Measurements from ENCODE around the gene SCAF4. TPM values are rescaled to one million over a fixed set of nuclear protein-coding genes. Genes with fewer than 3 reads are reported as not detected.

Gene SCAF4
- total and polyA plus RNA-seq, 9 of the 15 experiments (the other 6 are each of a cell fraction or from before 2014, with no cell fraction given) = 2.3 to 55.7 (median 17.2) TPM

DNA sequence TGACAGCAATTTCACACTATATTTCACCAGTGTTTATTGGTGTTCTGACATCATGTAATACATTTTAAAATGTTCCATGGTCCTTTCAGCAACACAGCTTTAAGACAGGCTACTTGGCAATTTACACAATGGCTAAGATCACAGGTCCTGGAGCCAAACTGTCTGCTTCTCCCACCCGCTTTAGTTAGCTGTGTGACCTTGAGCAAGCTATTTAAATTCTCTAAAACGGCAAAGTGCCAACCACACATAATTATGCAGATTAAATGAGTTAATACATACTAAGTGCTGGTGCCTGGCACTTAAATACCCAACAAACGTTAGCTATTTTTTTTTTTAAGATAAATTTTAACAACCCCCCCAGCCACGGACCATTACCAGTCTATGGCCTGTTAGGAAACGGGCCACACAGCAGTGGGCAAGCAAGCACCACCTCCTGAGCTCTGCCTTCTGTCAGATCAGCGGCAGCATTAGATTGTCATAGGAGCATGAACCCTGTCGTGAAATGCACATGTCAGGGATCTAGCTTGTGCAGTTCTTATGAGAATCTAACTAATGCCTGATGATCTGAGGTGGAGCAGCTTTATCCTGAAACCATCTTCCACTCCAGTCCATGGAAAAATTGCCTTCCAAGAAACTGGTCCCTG lies 45.5 kb downstream of the SCAF4 start:
- POLR2A ChIA-PET = interaction anchor here (1.3 to 2.1 kb wide), 4 partner anchors 8 to 11 kb away, joined by 3 to 9 read pairs (median 4); no protein-coding TSS in a partner anchor
- Histone ChIP-seq H3K4me3 (no peak overlapping the region), H2AFZ (ENCODE audit: low read depth, low read length) (no peak overlapping the region), H4K20me1 (replicated peaks; ENCODE audit: control insufficient read depth, insufficient read depth, low read length) (no peaks in the 10 kb centered on the region), H3K9me1 (ENCODE audit: control insufficient read depth, insufficient read depth, low read length) (no peaks in the 10 kb centered on the region), H3K36me3 (ENCODE audit: control insufficient read depth, insufficient read depth, low read length) (peaks cover 94% of the 10 kb centered on the region), H3K4me1 (replicated peaks in 1 of 2; ENCODE audit: control insufficient read depth in 2 of 2, insufficient read depth in 2 of 2, low read length in 2 of 2) (no peaks in the 10 kb centered on the region), H3K9ac (ENCODE audit: insufficient read depth in 1 of 2, low read depth in 2 of 2, low read length in 2 of 2) (no peak overlapping the region), H3K27me3 (ENCODE audit: control insufficient read depth in 2 of 2, insufficient read depth in 2 of 2, low read length in 2 of 2) (no peaks in the 10 kb centered on the region), H3K9me3 (replicated peaks; ENCODE audit: control insufficient read depth, insufficient read depth, low read depth, low read length) (no peaks in the 10 kb centered on the region), H3K27ac (ENCODE audit: extremely low read depth, low read depth, low read length) (no peak overlapping the region), H3K4me2 (ENCODE audit: insufficient read depth, low read length) (no peak overlapping the region), H3K79me2 (ENCODE audit: control insufficient read depth, insufficient read depth, low read length) (peaks cover 18% of the 10 kb centered on the region)
- ATAC-seq (no peak), FAIRE-seq (no peak), DNase-seq (ENCODE audit: extremely low read depth in 1 of 4, low spot score in 3 of 4) (no peak)
- in situ Hi-C loops (cut with MboI) = no loop called here
- 91% methylated on average over 7 of the region's 7 CpGs for WGBS (ENCODE audit: insufficient coverage, low coverage, missing lambda C conversion rate)
- no TSS peak for BruUV-seq (replicated peaks)
- intact Hi-C loops (cut with micrococcal nuclease) = no loop called here
- TF ChIP-seq RB1 (IDR thresholded peaks at IDR 0.05; ENCODE audit: low read depth) (no peak), TOE1 (IDR thresholded peaks at IDR 0.05; ENCODE audit: borderline replicate concordance) (no peak), TOE1 (CRISPR knock-in tag; IDR thresholded peaks at IDR 0.05; ENCODE audit: borderline replicate concordance, low read depth) (no peak), DDX20 (tag; IDR thresholded peaks at IDR 0.05; ENCODE audit: low read depth) (no peak), ZNF3 (CRISPR knock-in tag; IDR thresholded peaks at IDR 0.05) (no peak), RFX1 (IDR thresholded peaks at IDR 0.05) (no peak), NR4A1 (CRISPR knock-in tag; IDR thresholded peaks at IDR 0.05) (no peak), NR4A1 (tag; IDR thresholded peaks at IDR 0.05) (no peak)
- CTCF ChIA-PET (ENCODE audit: low intra/inter-chr PET ratio) = no interaction called here

Measured in K562 (cell line).